NCI-H2171 treated with DMSO at 0.1 percent for 48 hours (cell line): ENCODE measurements around the gene GPR37L1.
"Not testable (repeated sequence)": the region's sequence is repeated elsewhere in the genome, so short reads cannot be mapped to it uniquely, and the experiment has no call there.

ENCODE experiments used
- DNase-seq: peaks from one replicate; lab custom pipeline; 2025; lab: John Stamatoyannopoulos, UW

GPR37L1 gene

GRCh38 chr1:202167708-202168415 is 45.1 kb downstream of the GPR37L1 start:
- peak; percentile 89 for DNase-seq

GRCh38 chr1:202168861-202169260 is 46.1 kb downstream of the GPR37L1 start:
- no peak for DNase-seq

DNA sequence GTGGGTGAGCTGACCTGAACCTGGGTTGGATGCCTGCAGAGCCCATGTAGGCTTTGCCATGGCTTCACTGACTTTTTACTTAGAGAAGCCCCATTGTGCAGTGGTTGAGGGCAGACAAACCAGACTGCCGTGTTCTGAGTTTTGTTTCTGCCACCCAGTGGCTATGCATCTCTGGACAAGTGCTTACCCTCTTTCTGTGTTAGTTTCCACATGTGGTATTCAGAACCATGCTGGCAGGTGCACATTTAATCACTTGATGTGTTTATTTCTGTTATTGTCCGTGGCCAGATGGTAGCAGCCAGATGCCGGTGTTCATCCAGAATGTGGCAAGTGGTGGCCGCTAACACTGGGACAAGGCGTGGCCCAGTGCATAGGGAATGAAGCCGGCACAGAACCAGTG is 48.0 kb downstream of the GPR37L1 start:
- DNase-seq, result peak; percentile 75

- no peak for DNase-seq
These were observed 48.7 kb downstream of the GPR37L1 start for GRCh38 chr1:202171292-202172014.

- no peak for DNase-seq
These were observed 49.3 kb downstream of the GPR37L1 start for GRCh38 chr1:202172015-202172355.

DNA sequence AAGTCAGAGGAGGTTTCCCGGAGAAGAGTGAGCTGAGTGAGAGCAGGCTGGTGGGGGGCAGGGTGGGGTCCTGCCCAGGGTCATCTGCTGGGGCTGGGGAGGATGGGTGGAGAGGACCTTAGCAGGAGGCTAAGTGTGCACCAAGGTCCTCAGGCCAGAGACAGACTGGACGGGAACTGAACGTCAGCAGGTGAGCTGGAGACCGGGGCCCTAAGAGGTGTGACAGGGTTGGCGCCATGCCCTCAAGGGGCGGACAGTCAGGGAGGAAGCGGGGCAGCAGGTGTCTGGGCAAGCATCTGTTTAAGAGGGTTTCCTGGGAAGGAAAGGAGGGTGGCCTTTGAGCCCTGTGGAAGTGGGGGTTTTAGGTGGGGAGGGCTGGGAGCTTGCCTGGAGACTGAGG is 51.3 kb downstream of the GPR37L1 start:
- DNase-seq, result no peak

DNA sequence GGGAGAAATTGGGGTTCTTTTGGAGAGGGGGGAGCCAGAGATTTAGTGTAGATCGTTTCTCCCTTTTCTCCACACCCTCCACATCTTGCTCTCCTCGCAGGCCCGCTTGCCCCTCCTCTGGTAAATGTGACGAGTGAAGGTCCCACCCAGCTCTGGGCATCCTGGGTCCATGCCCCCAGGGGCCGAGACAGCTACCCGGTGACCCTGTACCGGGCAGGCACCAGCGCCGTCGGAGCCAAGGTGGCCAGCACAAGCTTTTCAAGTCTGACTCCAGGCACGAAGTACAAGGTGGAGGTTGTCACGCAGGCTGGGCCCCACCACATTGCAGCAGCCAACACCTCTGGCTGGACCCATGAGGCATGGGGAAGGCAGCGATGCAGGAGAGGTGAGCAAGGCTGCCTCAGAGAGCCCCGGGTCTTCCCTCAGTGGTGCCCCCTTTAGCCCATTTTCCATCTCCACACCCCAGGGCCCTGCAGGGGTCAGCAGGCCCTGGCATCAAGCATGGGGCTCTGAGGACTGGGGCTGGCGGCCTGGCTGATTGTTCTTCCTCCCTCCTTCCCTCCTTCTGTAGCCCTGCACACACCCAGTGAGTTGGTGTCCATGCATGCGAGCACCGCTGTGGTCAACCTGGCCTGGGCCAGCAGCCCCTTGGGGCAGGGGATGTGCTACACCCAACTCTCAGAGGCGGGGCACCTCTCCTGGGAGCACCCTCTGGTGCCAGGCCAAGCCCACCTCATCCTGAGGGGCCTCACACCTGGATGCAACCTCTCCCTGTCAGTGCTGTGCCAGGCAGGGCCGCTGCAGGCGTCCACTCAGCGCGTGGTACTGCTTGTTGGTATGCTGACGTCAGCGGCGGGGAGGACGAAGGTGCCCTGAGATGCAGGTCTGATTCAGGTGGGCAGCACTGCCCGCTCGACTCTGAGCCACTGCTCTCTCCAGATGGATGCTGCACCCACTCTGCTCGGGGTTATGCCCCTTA is 54.5 kb downstream of the GPR37L1 start:
- DNase-seq, result no peak

- DNase-seq, result no peak
These were observed 57.4 kb downstream of the GPR37L1 start for GRCh38 chr1:202179828-202180750.

DNA sequence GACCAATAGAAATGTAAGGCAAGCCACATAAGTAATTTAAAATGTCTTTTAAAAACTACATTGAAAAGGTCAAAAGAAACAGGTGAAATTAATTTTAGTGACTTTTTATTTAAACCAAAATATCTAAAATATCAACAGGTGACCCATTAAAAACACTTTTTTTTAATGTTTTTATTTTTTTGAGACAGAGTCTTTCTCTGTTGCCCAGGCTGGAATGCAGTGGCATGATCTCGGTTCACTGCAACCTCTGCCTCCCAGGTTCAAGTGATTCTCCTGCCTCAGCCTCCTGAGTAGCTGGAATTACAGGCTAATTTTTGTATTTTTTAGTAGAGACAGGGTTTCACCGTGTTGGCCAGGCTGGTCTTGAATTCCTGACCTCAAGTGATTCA is 58.0 kb downstream of the GPR37L1 start:
- not testable (repeated sequence) for DNase-seq

DNA sequence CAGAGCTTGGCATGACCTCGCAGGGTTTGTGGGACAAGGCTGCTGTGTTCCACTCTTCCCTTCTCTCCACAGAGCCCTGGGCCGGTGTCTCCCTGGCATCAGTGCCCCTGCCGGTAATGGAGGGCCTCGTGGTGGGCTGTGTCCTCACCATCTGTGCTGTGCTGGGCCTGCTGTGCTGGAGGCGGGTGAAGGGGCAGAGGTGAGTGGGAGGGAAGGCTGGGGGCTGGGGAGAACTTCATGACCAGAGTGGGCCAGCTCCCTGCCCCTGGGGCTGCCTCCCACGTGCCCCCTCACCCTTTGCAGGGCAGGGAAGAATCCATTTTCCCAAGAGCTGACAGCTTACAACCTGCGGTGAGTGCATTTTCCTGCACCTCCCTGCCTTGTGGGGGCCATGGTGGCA is 58.9 kb downstream of the GPR37L1 start:
- no peak for DNase-seq

GRCh38 chr1:202182040-202182877 is 59.5 kb downstream of the GPR37L1 start:
- no peak for DNase-seq
